Adrenal gland (tissue), 5 donors: ENCODE results near the gene PPM1J.

Experiments
- POLR2A ChIP-seq, 2 donors: fragments of 450-650 bp; IDR thresholded peaks; one replicate each; pipeline ENCODE4 v1.6.1; 2017; ENCODE audit warnings: antibody characterized with exemption in 2 of 2, mild to moderate bottlenecking in 2 of 2, moderate library complexity in 1 of 2
- TF ChIP-seq, protein P1 (sequence below), 6 experiments: fragments of 450-650 bp in 4 of 6; fragments of 200-600 bp in 2 of 6; sonication (generic) in 1 of 6; IDR thresholded peaks; 1 replicate in 5 of 6; 2 replicates in 1 of 6; pipeline versions ENCODE4 v1.5.1 to v1.8.0; 2016 to 2021; ENCODE audit warnings: antibody characterized with exemption in 6 of 6, mild to moderate bottlenecking in 2 of 6, moderate library complexity in 1 of 6
- donor health status: DM: no; HTN: no; CAD: no.

DNA sequence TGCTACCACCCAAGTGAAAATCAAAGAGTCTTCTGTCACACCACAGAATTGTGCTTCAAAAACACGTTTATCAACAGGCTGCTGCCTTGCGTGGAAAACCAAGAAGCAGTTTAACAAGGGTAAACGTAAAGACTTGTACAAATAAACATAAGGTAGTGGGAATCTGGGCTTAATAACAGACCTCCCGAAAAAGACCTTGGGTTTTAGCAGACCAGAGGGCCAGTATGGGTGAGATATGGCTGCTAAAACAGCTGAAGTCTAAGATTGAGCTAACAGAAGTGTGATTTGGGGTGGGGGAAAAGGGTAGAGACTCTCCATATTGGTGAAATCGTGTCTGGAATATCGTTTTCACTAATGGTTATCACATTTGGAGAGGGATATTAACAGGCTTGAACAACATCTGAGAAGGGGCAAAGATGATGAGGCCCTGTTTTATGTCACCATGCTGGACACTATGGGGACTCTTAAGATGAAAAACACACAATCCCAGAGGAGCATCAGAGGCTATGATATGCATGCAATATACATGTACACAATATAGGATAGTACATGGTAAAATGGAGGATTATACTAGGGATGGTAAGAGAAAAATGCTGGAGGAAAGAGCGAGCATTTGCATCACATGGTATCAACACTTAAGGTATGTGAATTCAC, 39.3 kb downstream of the PPM1J start:
- TF ChIP-seq, protein P1, sequence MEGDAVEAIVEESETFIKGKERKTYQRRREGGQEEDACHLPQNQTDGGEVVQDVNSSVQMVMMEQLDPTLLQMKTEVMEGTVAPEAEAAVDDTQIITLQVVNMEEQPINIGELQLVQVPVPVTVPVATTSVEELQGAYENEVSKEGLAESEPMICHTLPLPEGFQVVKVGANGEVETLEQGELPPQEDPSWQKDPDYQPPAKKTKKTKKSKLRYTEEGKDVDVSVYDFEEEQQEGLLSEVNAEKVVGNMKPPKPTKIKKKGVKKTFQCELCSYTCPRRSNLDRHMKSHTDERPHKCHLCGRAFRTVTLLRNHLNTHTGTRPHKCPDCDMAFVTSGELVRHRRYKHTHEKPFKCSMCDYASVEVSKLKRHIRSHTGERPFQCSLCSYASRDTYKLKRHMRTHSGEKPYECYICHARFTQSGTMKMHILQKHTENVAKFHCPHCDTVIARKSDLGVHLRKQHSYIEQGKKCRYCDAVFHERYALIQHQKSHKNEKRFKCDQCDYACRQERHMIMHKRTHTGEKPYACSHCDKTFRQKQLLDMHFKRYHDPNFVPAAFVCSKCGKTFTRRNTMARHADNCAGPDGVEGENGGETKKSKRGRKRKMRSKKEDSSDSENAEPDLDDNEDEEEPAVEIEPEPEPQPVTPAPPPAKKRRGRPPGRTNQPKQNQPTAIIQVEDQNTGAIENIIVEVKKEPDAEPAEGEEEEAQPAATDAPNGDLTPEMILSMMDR (IDR thresholded peaks at IDR 0.05) = no peak
- no peak for TF ChIP-seq POLR2A (IDR thresholded peaks at IDR 0.05)
